GM19023 (cell line): ENCODE data around the gene SYNE1.
"Not testable (repeated sequence)": the region's sequence is repeated elsewhere in the genome, so short reads cannot be mapped to it uniquely, and the experiment has no call there.

Source experiments
- ATAC-seq: cut with Tn5 transposase; IDR thresholded peaks from one replicate; pipeline ENCODE4 v1.9.1; 2021; ENCODE audit warnings: mild to moderate bottlenecking, moderate library complexity; ENCODE audit not compliant: unreplicated experiment

Gene SYNE1

DNA sequence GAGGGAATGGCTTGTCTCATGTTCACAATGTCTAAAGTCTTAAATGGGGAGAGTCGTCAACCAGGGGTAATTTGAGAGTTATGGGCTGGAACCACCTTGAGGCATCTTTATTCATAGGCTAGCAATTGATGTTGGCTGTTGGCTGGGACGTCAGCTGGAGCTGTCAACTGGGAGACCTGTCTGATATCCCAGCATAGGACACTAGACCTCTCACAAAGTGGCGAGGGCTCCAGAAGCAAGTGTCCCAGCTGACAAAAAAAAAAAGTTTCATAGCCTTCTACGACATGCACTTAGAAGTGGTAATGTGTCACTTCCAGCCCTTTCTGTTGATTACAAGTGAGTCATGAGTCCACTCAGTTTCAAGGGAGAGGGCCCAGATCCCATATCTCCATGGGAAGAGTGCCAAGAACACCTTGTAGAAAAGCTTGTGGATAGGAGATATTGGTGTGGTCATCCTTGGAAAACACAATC, 551.7 kb downstream of the SYNE1 start:
- no peak for ATAC-seq

DNA sequence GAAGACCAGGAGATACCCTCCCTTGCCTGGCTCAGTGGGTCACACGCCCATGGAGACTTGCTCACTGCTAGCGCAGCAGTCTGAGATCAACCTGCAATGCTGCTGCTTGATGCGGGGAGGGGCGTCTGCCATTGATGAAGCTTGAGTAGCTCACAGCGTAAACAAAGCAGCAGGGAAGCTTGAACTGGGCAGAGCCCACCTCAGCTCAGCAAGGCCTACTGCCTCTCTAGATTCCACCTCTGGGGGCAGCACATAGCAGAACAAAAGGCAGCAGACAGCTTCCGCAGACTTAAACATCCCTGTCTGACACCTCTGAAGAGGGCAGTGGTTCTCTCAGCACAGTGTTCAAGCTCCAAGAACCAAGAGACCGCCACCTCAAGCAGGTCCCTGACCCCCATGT, 558.4 kb downstream of the SYNE1 start:
- ATAC-seq = no peak

DNA sequence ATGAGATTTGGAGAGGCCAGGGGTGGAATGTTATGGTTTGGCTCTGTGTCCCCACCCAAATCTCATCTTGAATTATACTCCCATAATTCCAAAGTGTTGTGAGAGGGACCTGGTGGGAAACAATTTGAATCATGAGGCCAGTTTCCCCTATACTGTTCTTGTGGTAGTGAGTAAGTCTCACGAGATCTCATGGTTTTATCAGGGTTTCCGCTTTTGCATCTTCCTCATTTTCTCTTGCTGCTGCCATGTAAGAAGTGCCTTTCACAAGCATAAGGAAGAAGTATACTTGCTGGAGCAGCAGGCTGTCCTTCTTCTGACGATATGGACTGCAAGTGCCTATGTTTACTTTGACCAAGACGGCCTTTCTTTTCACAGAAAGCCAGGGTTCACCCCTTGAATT, 559.2 kb downstream of the SYNE1 start:
- ATAC-seq = no peak

DNA sequence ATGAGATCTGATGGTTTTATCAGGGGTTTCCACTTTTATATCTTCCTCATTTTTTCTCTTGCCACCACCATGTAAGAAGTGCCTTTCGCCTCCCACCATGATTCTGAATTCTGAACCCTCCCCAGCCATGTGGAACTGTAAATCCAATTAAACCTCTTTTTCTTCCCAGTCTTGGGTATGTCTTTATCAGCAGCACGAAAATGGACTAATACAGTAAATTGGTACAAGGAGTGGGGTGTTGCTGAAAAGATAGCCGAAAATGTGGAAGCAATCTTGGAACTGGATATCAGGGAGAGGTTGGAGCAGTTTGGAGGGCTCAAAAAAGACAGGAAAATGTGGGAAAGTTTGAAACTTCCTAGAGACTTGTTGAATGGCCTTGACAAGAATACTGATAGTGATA, 560.9 kb downstream of the SYNE1 start:
- ATAC-seq = not testable (repeated sequence)

DNA sequence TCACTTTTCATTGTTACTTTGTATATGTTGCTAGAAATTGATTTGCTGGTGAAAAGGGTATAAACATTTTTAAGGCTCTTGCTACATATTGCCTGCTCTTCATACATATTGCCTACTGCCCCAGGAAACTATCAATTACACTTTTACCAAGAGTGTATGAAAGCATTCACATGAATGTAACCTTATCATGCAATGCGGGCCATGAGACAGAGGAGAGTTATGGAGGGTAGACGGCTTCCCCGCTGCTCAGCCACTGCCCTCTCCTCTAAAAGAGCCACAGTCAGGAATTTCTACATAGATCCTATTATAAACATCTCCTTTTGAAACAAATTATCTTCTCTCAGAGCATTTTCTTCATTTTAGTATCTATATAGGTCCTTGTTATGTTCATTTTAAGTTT, 565.3 kb downstream of the SYNE1 start:
- ATAC-seq = no peak
